Stimulated activated CD8-positive, alpha-beta memory T cell treated with anti-CD3 and anti-CD28 coated beads, Interleukin-15, amount 100 ng/mL, for 1 hour (primary cell): ENCODE data around the gene ADGRG3.
"Not testable (repeated sequence)": the region's sequence is repeated elsewhere in the genome, so short reads cannot be mapped to it uniquely, and the experiment has no call there.

ENCODE experiments used
- DNase-seq: peaks from one replicate; pipeline ENCODE4 v3.0.0-alpha.2; 2020; ENCODE audit warnings: low read depth

ADGRG3 gene

DNA sequence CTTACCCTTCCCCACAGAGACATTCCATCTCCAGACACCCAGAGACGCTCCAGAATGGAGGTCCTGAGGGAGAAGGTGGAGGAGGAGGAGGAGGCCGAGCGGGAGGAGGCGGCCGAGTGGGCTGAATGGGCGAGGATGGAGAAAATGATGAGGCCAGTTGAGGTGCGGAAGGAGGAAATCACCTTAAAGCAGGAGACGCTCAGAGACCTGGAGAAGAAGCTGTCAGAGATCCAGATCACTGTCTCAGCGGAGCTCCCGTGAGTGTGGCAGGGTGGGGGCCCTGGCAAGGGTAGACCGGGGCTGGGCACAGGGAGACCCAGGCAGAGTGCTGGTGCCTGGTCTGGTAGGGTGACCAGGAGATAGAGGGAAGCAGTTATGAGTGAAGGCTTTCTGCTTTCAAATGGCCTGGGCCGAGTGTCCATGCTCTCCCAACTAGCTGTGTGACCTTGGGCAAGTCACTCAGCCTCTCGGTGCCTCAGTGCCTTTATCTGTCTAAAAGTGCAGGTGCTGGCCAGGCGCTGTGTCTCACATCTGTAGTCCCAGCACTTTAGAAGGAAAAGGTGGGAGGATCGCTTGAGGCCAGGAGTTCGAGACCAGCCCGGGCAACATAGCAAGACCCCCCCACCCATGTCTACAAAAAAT, 29.9 kb downstream of the ADGRG3 start:
- DNase-seq: no peak

DNA sequence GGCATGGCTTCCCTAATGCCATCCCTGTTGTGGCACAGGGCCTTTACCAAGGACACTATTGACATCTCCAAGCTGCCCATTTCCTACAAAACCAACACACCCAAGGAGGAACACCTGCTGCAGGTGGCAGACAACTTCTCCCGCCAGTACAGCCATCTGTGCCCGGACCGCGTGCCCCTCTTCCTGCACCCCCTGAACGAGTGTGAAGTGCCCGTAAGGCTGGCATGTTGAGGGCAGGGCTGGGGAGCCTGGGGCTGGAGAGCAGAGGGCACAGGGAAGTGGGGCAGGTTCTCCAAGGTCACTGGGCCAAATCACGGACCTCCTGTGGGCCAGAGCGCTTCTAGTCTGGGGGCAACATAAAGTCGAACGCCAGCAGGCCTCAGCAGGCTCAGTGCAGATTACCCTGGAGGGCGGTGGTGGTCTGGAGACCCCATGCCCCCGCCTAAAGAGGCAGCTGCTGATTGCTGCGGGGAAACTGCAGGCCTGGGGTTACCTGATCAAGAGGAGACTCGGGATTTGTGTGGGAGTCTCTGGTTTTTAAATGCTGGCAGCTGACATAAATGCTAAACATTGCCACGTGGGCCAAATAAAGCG, 30.8 kb downstream of the ADGRG3 start:
- DNase-seq: no peak

DNA sequence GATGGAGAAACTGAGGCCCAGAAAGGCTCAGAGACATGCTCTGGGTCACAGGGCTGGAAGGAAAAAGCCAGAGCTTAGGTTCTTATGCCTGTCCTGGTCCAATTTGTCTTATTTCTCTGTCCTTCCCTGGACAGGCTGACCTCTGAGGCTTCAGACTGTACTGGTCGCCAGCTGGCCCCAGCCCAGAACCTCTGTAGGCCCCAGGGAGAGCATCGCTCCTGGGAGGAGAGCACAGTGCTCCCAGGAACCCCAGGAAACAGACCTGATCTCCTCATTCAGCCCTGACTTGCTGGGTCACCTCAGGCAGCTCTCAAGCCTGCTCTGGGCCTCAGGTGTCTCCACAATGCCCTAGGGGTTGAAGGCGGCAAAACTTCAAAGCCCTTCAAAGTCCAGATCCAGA, 31.4 kb downstream of the ADGRG3 start:
- DNase-seq: no peak

DNA sequence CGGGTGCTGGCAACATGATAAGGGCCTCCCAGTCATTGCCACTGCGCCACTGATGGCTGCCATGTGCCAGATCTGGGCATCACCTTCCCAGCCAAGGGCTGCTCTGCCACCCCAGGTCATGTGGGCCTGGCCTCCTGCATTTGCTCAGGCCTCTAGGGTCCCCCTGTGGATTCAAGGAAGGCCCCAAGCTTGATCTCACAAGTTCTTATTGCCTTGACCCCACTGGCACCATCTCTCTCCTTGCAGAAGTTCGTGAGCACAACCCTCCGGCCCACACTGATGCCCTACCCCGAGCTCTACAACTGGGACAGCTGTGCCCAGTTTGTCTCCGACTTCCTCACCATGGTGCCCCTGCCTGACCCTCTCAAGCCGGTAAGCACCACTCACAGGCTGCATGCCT, 31.8 kb downstream of the ADGRG3 start:
- DNase-seq: no peak

DNA sequence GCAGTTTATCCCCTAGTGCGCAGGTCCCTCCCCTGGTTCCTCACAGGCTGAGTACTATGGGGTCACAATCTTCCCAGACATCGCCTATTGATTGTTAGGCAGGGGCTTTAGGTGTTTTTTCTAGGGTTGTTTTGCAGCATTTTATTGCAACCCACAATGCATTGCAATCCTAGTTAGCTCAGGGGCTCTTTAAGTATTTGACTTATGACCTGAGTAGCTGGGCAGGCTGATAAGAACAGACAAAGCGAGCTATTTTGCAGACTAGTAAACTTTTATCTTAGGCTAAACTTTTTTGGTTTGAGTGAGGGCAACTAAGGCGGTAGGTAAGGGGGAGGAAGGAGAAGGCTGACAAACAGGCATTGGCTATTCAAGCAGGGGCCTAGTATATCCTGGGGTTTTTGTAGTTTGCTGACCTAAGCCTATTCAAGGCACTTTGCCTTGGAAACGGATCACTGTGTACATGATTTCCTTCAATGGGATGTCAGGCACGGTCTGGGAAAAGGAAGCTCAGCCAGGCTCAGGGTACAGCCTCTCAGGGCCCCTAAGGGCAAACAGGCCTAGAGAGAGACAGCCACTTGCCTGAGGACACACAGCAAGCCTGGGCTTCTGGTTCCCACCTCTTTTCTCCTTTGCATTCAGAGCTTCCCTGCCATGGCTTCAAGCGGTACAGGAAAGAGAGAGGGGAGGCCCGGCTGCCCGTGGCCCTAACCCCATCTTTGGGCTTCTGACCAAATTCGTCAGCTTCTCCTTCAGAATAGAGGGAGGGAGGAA, 32.9 kb downstream of the ADGRG3 start:
- DNase-seq: no peak

DNA sequence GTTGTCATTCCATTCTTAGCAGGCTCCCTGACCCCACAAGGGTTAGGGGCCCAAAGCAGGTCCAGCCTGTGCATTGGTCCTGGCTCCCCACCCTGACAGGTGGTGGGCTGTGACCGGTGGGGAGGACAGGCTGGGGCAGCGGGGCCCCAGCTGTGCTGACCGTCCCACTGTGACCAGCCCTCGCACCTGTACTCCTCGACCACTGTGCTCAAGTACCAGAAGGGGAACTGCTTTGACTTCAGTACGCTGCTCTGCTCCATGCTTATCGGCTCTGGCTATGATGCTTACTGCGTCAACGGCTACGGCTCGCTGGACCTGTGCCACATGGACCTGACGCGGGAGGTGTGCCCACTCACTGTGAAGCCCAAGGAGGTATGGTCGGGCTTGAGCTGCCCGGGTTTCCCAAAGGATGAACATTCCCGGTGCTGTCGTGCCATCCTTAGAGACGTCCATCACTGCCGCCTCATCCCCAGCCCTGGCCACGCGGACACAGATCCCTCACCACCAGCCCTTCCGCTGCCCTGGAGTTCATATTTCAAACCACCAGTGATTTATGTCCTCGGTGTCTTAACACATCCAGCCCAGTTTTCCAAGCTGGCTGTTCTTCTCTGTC, 33.8 kb downstream of the ADGRG3 start:
- no peak for DNase-seq

DNA sequence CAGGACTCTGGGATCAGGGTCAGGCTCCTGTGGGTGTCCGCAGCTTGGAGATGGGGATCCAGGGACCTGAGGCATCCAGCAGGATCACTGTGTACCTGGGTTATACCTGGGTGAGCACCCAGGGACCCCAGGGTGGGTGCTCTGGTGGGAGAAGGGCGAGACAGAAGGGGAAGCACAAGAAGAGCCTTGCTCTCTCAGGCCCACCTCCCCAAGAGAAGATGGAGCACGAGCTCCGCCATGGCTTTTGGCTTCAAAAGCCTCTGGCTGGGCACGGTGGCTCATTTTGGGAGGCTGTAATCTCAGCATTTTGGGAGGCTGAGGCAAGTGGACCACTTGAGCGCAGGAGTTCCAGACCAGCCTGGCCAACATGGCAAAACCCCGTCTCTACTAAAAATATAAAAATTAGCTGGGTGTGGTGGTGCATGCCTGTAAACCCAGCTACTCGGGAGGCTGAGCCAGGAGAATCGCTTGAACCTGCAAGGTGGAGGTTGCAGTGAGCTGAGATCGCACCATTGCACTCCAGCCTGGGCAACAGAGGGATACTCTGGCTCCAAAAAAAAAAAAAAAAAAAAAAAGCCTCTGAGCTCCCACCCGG, 35.4 kb downstream of the ADGRG3 start:
- no peak for DNase-seq

DNA sequence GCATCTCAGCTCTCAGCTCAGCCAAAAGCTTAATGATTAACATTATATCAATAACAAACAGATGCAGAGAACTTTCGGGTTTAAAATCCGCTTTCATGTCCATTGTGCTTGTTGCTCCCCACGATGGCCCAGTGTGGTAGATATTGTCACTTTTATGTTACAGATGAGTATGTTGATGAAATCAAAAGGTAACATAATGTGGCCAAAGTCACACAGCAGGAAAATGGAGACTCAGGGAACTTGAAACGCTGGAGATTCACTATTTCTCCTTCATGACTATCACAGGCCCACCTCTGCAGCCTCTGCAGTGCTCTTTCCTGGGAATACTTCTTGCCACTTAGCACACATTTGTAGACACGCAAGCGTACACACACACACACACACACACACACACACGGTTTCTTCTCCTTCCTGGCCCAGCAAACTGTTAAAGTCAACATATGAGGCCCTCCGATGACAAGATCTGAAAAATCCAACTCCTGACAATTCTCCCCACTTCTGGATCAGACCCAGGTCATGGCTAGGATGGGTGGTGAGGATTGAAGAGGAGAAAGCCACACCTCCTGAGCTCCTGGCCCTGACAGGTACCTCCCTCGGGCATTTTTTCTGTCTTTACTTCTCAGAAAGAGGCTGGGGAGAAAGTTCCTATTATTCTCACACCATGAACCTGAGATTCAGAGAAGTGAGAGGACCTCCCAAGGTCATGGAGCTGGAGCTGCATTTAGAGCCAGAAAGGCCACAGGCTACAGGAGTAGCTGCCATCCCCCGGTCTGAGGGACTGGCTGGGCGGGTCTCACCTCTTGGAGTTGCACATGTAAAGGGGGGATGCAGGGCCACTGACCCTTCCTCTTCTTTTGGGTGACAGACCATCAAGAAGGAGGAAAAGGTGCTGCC, 36.2 kb downstream of the ADGRG3 start:
- DNase-seq: no peak

DNA sequence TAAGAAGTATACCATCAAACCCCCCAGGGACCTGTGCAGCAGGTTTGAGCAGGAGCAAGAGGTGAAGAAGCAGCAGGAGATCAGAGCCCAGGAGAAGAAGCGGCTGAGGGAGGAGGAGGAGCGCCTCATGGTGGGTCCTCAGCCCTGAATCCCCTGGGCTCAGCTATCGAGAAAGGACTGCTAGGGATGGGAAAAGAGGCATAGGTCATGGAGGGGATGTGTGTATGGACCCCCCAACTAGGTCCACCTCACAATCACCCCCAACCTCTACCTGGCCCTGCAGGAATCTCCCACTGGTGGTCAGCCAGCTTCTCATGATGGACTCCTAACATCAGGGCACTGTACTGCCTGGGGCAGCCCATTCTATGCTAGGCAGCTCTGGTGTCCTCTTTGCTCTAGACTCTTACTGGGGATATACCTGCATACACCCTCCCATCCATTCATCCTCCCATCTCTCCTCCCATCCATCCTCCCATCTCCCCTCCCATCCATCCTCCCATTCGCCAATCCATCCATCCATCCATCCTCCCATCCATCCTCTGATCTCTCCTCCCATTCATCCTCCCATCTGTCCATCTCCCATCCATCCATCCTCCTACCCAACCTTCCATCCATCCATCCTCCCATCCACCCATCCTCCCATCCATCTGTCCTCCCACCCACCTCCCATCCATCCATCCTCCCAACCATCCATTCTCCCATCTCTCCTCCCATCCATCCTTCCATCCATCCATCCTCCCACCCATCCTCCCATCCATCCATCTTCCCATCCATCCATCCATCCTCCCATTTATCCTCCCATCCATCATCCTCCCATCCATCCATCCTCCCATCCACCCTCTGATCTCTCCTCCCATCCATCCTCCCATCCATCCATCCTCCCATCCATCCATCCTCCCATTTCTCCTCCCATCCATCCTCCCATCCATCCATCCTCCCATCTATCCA, 37.1 kb downstream of the ADGRG3 start:
- no peak for DNase-seq

DNA sequence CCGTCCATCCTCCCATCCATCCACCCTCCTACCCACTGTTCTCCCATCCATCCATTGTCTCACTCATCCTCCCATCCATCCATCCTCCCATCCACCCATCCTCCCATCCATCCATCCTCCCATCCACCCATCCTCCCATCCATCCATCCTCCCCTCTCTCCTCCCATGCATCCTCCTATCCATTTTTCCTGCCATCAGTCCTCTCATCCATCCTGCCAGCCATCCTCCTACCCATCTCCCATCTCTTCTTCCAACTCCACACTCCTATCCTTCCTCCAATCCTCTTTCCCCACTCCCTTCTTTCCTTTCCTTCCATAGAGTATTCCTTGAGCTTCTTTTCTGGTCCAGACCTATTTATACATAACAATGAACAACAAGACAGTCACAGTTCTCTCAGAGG, 38.6 kb downstream of the ADGRG3 start:
- no peak for DNase-seq

DNA sequence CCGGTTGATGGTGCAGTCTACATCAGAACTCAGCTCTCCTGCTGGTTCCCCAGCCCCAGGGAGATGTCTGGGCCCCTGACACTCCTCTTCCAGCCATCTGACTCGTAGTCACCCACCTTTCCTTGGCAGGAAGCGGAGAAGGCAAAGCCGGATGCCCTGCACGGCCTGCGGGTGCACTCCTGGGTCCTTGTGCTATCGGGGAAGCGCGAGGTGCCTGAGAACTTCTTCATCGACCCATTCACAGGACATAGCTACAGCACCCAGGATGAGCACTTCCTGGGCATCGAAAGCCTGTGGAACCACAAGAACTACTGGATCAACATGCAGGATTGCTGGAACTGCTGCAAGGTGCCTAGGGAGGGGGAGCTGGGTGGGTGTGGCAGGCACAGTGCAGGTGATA, 39.2 kb downstream of the ADGRG3 start:
- DNase-seq: no peak

DNA sequence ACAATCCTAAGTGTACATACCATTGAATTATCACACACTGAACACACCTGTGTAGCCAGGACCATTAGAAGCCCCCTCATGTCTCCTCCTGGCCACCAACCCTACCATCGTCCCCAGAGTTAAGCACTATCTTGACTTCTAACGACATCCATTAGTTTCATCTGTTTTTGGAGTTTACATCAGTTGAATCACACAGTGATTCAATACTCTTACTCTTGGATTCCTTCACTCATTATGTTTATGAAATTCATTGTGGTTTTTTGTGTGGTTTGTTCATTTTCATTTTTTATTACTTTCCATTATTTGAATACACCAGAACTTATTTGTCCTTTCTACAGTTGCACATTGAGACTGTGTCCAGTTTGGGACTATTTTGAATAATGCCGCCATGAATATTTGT, 40.1 kb downstream of the ADGRG3 start:
- no peak for DNase-seq

DNA sequence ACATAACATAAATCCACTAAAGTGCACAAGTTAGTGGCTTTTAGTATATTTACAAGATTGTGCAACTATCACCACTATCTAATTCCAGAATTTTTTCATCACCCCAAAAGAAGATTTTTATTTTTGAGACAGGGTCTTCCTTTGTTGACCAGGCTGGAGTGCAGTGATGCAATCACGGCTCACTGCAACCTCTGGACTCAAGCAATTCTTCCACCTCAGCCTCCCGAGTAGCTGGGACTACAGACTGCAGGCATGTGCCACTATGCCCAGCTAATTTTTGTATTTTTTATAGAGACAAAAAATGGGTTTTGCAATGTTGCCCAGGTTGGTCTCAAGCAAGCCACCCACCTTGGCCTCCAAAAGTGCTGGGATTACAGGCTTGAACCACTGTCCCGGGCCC, 41.6 kb downstream of the ADGRG3 start:
- no peak for DNase-seq

DNA sequence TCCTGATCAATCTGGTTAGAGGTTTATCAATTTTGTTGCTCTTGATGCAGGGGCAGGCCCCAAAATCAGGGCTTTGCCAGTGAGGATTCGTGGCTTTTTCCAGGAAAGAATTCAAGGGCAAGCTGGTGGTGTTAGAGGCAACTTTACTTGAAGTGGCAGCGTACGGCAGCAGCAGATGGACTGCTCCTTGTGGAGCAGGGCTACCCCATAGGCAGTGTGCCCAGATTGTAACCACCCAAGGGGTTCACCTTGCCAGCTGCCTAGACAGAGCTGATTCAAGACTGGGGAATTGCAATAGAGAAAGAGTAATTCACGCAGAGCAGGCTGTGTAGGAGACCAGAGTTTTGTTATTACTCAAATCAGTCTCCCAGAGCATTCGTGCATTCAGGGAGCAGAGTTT, 43.2 kb downstream of the ADGRG3 start:
- no peak for DNase-seq

DNA sequence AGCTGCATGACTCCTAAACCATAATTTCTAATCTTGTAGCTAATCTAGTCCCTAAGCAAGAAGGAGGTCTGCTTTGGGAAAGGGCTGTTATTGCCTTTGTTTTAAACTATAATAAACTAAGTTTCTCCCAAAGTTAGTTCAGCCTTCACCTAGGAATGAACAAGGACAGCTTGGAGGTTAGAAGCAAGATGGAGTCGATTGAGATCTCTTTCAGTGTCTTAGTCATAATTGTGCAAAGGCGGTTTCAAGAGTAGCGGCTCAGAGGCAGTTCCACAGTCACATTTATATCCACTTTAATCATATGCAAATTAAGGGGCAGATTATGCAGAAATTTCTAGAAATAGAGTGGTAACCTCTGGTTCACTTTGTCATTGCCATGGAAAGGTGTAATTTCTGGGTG, 43.9 kb downstream of the ADGRG3 start:
- no peak for DNase-seq

DNA sequence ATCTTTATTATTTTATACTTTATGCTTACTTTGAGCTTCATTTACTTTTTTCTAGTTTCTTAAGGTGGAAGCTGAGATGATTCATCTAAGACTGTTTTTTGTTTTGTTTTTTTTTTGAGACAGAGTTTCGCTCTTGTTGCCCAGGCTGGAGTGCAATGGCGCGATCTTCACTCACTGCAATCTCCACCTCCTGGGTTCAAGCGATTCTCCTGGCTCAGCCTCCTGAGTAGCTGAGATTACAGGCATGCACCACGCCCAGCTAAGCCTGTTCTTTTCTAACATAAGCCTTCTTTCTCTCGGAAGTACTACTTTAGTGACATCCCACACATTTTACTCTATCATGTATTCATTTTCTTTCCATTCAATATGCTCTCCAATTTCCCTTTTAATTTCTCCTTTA, 44.5 kb downstream of the ADGRG3 start:
- DNase-seq: not testable (repeated sequence)

DNA sequence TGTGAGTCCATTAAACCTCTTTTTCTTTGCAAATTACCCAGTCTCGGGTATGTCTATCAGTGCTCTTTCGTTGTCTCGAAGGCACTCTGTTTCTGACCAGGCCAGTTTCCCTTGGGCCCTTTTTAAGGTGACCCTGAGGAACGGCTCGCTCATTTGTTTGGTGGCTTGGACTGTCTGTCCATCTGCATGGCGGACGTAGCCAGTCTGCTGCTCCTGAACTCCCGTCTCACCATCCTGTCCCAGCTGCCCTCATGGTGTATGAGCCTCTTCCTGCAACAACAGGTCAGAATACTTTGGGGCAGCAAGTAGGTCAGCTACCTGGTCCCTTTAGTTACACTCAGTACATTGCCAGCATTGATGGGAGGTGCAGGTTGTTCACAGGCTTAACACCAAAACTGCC, 45.5 kb downstream of the ADGRG3 start:
- no peak for DNase-seq

DNA sequence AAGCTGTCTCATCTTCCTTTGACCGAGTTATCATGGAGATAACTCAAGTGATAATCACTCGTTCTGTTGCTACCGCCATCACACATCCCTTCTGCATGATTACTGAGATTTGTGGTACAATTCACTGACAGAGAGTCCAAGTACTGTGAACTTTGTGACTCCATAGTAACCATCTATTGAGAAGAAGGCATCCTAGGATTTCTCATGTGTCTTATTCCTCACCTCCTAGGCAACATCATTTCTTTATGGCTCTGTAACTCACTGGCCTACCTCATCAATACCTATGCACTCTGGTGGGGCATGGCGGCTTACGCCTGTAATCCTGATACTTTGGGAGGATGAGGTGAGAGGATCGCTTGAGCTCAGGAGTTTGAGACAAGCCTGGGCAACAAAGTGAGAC, 45.9 kb downstream of the ADGRG3 start:
- DNase-seq: no peak

DNA sequence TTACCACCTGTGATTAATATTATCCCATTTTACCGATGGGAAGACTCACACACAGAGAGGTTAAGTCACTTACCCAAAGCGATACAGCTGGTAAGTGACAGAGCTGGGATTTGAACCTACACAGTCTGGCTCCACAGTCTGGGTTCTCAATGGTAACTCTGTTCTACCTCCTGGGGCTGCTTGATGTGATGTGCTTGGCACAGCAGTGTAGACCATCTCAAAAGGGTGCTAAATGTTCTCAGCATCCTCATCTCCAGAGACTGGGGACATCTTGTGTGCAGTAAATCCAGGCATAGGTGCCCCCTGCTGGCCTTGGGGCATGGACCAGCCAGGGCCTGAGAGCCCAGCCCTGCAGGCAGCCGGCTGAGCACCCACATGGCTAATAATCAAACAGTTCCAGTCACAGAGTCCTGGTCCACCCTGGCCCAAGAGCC, 52.1 kb downstream of the ADGRG3 start:
- DNase-seq: no peak
